GM19452 (cell line): ENCODE data around the gene ARHGEF26.

Source experiments
- ATAC-seq: cut with Tn5 transposase; IDR thresholded peaks from one replicate; pipeline ENCODE4 v1.9.1; 2021; ENCODE audit not compliant: unreplicated experiment

The ARHGEF26 gene

GRCh38 chr3:154115332-154115731 lies 5.9 kb upstream of the ARHGEF26 start:
- ATAC-seq: no peak

DNA sequence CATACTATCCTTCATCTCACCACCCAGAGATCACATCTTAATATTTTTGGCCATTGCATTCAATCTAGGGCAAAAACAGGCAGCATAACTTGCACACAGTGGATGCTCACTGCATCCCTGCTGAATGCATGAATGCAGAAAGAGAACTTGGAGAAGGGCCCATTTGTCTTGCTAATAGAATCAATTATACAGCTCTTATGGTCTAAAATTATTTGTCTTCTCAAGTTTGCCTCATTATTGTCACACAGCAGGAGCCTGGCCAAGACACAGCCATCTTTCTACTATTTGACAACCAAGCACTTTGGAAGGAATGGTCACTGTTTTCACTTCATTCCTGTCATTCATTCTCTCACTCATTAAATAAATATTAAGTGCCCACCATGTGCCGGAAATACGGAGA lies 1.2 kb upstream of the ARHGEF26 start:
- ATAC-seq: no peak

GRCh38 chr3:154121701-154122551 lies 736 bp downstream of the ARHGEF26 start:
- ATAC-seq: peak; percentile 48

DNA sequence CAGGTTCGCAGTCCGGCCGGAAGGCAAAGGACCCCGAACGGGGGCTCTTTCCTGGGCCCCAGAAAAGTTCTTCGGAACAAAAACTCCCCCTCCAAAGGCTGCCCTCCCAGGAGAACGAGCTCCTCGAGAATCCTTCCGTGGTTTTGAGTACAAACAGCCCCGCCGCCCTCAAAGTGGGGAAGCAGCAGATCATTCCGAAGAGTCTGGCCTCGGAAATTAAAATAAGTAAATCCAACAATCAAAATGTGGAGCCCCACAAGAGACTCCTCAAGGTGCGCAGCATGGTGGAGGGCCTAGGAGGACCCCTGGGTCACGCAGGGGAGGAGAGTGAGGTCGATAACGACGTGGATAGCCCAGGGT lies 1.3 kb downstream of the ARHGEF26 start:
- no peak for ATAC-seq

- ATAC-seq: no peak
These were observed 1.8 kb downstream of the ARHGEF26 start for GRCh38 chr3:154122912-154123559.

GRCh38 chr3:154123906-154124305 lies 2.7 kb downstream of the ARHGEF26 start:
- no peak for ATAC-seq

GRCh38 chr3:154125378-154126030 lies 4.3 kb downstream of the ARHGEF26 start:
- no peak for ATAC-seq

DNA sequence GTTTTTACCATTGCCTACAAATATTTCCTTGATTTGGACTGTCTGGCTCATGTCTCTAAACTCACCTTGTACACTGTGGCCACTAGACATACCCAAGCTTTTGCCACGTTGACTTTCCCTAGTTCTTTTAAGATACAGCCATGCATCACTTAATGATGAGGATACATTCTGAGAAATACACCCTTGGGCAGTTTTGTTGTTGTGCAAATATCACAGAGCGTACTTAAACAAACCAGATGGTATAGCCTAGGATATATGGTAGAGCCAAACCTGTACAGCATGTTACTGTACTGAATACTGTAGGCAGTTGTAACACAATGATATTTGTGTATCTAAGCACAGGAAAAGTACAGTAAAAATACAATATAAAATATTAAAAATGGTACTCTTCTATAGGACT lies 5.5 kb downstream of the ARHGEF26 start:
- ATAC-seq: no peak

DNA sequence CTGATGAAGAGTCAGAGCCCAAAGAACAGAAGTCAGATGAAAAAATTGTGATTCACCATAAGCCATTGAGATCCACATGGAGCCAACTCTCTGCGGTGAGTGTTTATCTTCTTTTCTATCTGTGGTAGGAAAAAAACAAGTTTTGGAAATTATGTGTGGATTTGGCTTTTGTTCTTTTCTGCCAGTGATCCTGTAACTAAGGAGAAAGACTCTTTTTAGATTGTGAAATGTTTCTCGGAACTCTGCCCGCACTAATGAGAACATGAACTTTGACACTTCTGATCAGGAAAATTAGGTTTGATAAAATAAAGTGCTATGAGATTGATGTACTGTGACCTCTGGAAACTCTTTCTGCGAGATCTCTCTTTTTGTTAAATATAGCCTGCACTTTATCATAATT lies 8.4 kb downstream of the ARHGEF26 start:
- ATAC-seq: no peak

DNA sequence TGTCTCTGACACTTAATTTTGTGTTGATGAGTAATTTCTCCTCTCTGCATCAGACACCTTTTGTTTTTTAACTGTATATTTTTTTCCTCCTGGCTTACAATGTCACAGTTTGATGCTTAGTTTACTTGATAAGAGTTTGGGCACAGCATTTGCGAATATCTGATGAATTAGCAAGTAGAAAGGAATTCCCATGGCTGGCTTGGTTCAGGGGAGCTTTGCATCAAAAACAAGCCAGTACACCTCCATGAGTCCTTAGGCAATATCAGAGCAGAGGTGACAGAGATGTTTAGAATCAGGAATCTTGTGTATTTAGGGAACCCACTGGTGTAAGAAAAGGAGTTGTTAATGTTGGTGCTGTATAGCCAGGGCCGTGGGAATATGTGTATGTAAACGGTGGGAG lies 9.3 kb downstream of the ARHGEF26 start:
- no peak for ATAC-seq

GRCh38 chr3:154131830-154132229 lies 10.6 kb downstream of the ARHGEF26 start:
- ATAC-seq: no peak

GRCh38 chr3:154132777-154133375 lies 11.7 kb downstream of the ARHGEF26 start:
- ATAC-seq: no peak

- ATAC-seq: no peak
These were observed 14.5 kb downstream of the ARHGEF26 start for GRCh38 chr3:154135511-154136173.

DNA sequence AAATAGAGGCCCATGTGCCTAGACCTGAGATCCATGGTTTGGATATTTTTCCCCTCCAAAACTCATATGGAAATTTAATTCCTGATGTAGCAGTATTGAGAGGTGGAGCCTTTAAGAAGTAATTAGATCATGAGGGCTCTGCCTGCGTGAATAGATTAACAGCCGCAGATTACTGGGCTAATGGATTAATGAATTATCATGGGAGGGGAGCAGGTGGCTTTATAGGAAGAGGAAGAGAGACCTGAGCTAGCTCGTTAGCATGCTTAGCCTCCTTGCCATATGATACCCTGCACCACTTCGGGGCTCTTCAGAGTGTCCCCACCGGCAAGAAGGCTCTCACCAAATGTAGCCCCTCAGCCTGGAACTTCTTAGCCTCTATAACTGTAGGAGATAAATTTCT lies 15.8 kb downstream of the ARHGEF26 start:
- no peak for ATAC-seq

DNA sequence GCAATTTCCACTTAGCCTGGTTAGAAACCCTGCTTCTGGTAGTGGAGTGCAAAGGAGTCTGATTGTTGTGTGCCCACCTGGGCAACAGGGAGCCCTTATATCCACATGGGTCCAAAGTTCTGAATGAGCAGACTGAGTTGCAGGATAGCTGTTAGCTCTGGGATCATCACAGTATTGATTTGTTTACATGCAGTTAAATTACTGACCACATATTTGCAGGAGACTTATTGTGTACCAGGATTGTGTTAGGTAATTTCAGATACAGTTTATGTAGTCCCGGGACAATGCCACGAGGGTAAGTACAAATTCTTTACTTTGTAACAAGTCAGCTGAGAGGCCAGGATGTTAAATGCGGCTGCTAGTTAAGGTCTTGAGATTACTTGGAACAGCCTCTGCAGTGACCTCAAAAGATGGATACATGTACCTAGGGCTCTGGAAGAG lies 18.8 kb downstream of the ARHGEF26 start:
- ATAC-seq: no peak

- ATAC-seq: no peak
These were observed 21.4 kb downstream of the ARHGEF26 start for GRCh38 chr3:154142608-154143007.

- ATAC-seq: no peak
These were observed 22.7 kb downstream of the ARHGEF26 start for GRCh38 chr3:154143873-154144272.

DNA sequence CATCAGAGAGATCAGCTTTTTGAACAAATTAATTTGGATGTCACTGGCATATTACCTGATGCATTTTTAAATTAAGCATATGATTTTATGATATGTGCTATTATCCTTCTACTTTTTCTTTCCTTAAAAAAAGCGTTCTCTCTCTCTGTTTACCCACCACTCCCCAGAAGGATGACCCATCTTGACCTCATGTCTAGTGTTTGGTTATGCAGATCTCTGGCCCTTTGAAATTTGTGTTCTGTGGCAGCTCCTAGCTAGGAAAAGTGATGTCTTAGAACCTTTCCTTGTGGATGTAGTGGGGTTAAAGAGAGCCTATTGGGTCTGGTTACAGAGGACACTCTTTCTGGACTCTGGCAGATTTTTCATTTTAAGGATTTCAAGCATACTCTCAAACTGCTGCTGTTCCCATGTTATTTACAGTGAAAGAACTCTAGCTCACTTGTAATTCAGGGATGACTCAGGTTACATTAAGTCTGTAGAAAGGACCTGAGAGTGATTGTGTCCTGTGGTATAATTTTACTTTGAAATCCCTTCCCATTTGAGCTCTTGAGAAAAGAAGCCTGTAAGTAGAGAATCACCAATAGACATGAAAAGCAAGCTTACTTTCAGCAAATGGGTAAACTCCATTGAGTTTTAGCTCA lies 23.8 kb downstream of the ARHGEF26 start:
- no peak for ATAC-seq

DNA sequence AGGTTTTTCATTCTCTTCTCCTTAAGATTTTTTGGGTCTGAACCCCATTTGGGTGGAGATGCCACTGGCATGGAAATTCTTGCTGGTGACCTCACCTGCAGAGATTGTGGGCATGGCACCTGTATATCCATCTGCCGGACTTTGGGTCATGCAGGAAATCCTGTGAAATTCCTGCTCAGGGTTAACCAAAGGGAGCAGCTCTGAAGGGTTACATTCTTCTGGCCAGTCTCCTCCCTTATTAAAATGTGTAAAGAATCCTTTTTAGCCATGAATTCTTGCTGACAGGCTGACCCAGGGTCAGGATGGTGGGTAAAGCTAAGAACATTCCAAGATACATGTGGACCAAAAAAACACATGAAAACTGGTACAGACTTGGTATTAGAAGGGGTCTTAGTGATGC lies 27.4 kb downstream of the ARHGEF26 start:
- no peak for ATAC-seq

DNA sequence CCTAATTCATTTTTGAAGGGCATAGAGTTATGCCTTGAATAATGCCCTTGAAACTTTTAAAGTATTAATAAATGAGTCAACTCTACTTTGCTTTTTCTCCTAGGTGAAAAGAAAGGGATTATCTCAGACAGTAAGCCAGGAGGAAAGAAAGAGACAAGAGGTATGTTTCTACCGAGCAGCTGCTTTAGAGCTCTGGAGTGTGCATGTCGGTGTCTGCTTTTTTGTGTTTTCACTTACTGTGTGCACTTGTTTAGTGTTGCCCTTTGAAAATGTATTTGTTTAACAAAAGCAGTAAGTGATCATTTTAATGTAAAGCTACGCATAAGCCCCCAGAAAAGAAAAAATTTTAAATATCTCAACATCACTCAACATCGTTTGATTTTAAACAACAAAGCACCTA lies 28.1 kb downstream of the ARHGEF26 start:
- ATAC-seq: no peak

GRCh38 chr3:154151969-154152368 lies 30.8 kb downstream of the ARHGEF26 start:
- ATAC-seq: no peak
